Measurements from ENCODE around the gene DNAJB13.
"Not testable (repeated sequence)": the region's sequence is repeated elsewhere in the genome, so short reads cannot be mapped to it uniquely, and the experiment has no call there.

Gene DNAJB13
- 0 to 0.27 (median 0.11) reads per million in 4 donors for total RNA-seq

GRCh38 chr11:73950869-73951710 is at the start of gene DNAJB13:
Gene DNAJB13, plus strand, starts transcription at chr11:73951026. Its CDS starts 44 bp downstream, at chr11:73951070.
- no peak for DNase-seq

GRCh38 chr11:73902303-73902702 is 48.5 kb upstream of the DNAJB13 start:
- DNase-seq, result no peak

- DNase-seq, result no peak
Measured at GRCh38 chr11:73907191-73907590, 43.6 kb upstream of the DNAJB13 start.

- no peak for DNase-seq
Measured at GRCh38 chr11:73912026-73912425, 38.8 kb upstream of the DNAJB13 start.

GRCh38 chr11:73913472-73913871 is 37.4 kb upstream of the DNAJB13 start:
- no peak for DNase-seq

GRCh38 chr11:73914284-73914683 is 36.5 kb upstream of the DNAJB13 start:
- DNase-seq, result no peak

- no peak for DNase-seq
Measured at GRCh38 chr11:73916435-73916834, 34.4 kb upstream of the DNAJB13 start.

- no peak for DNase-seq
Measured at GRCh38 chr11:73921180-73921579, 29.6 kb upstream of the DNAJB13 start.

- DNase-seq, result no peak
Measured at GRCh38 chr11:73929388-73929787, 21.4 kb upstream of the DNAJB13 start.

GRCh38 chr11:73931039-73931645 is 19.7 kb upstream of the DNAJB13 start:
- DNase-seq, result peak in 1 of 5 donors; percentile 41

- no peak for DNase-seq
Measured at GRCh38 chr11:73931951-73932350, 18.9 kb upstream of the DNAJB13 start.

- no peak for DNase-seq
Measured at GRCh38 chr11:73932781-73933180, 18.0 kb upstream of the DNAJB13 start.

- not testable (repeated sequence) for DNase-seq
Measured at GRCh38 chr11:73936047-73936446, 14.8 kb upstream of the DNAJB13 start.

- DNase-seq, result no peak
Measured at GRCh38 chr11:73939096-73939495, 11.7 kb upstream of the DNAJB13 start.

- no peak for DNase-seq
Measured at GRCh38 chr11:73940801-73941570, 9.8 kb upstream of the DNAJB13 start.

GRCh38 chr11:73942010-73942409 is 8.8 kb upstream of the DNAJB13 start:
- no peak for DNase-seq

GRCh38 chr11:73944085-73944484 is 6.7 kb upstream of the DNAJB13 start:
- no peak for DNase-seq

- DNase-seq, result no peak
Measured at GRCh38 chr11:73944901-73945300, 5.9 kb upstream of the DNAJB13 start.

GRCh38 chr11:73945396-73945795 is 5.4 kb upstream of the DNAJB13 start:
- no peak for DNase-seq

- DNase-seq, result no peak
Measured at GRCh38 chr11:73946798-73947458, 3.9 kb upstream of the DNAJB13 start.

- no peak for DNase-seq
Measured at GRCh38 chr11:73949246-73949645, 1.6 kb upstream of the DNAJB13 start.

- no peak for DNase-seq
Measured at GRCh38 chr11:73949912-73950311, 914 bp upstream of the DNAJB13 start.

GRCh38 chr11:73951797-73952196 is 971 bp downstream of the DNAJB13 start:
- DNase-seq, result no peak
